Type B pancreatic cell (in vitro differentiated cells): ENCODE data around the gene TSLP. TPM values are rescaled to one million over a fixed set of nuclear protein-coding genes. Genes with fewer than 3 reads are reported as not detected.

Source experiments
- DNase-seq: peaks from one replicate; pipeline ENCODE4 v3.0.0; 2021; ENCODE audit warnings: mixed read lengths; ENCODE audit not compliant: unreplicated experiment; ENCODE audit errors: extremely low spot score
- H3K27ac Mint-ChIP-seq: 2 replicates; pipeline ENCODE4 v1.8.0; 2021; ENCODE audit warnings: mild to moderate bottlenecking, mixed read lengths
- H3K27me3 Mint-ChIP-seq: 2 replicates; pipeline ENCODE4 v1.8.0; 2021; ENCODE audit warnings: mixed read lengths
- H3K36me3 Mint-ChIP-seq: 2 replicates; pipeline ENCODE4 v1.8.0; 2021; ENCODE audit warnings: mixed read lengths
- H3K4me1 Mint-ChIP-seq: one replicate; pipeline ENCODE4 v1.8.0; 2021; ENCODE audit warnings: mixed read lengths; ENCODE audit not compliant: unreplicated experiment
- H3K4me3 Mint-ChIP-seq: 2 replicates; pipeline ENCODE4 v1.8.0; 2021; ENCODE audit warnings: mild to moderate bottlenecking, mixed read lengths
- H3K9me3 Mint-ChIP-seq: 2 replicates; pipeline ENCODE4 v1.8.0; 2021; ENCODE audit warnings: mixed read lengths
- total RNA-seq: library from RNA; stranded (reverse); gene quantifications from 2 replicates; pipeline ENCODE4 v1.2.1, GENCODE V29; 2021; ENCODE audit warnings: low replicate concordance
- TF ChIP-seq, protein P1 (sequence below): fragments of 200-600 bp; sonication (generic); conservative IDR thresholded peaks from 2 replicates; pipeline ENCODE4 v1.5.0; 2021; ENCODE audit warnings: antibody characterized with exemption, mild to moderate bottlenecking

The TSLP gene
- total RNA-seq, 1 donor from 2014 or later = not detected

DNA sequence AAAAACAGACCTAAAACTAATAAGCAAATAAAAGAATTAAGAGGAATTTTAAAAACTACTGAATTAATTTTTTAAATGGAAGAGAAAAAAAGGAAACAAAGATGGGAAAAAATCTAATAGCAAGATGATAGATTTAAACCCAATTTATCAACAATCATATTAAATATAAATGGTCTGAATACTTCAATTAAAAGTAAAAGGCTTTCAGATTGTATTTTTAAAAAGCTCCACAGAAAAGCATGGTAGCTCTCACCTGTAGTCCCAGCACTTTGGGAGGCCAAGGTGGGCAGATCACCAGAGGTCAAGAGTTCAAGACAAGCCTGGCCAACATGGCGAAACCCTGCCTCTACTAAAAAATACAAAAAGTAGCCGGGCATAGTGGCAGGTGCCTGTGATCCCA lies 11.3 kb upstream of the TSLP start:
- Mint-ChIP-seq H3K27ac (no peak overlapping the region), H3K27me3 (peaks cover 23% of the 10 kb centered on the region), H3K4me1 (no peaks in the 10 kb centered on the region), H3K4me3 (no peak overlapping the region), H3K9me3 (no peaks in the 10 kb centered on the region), H3K36me3 (no peaks in the 10 kb centered on the region)
- TF ChIP-seq, protein P1, sequence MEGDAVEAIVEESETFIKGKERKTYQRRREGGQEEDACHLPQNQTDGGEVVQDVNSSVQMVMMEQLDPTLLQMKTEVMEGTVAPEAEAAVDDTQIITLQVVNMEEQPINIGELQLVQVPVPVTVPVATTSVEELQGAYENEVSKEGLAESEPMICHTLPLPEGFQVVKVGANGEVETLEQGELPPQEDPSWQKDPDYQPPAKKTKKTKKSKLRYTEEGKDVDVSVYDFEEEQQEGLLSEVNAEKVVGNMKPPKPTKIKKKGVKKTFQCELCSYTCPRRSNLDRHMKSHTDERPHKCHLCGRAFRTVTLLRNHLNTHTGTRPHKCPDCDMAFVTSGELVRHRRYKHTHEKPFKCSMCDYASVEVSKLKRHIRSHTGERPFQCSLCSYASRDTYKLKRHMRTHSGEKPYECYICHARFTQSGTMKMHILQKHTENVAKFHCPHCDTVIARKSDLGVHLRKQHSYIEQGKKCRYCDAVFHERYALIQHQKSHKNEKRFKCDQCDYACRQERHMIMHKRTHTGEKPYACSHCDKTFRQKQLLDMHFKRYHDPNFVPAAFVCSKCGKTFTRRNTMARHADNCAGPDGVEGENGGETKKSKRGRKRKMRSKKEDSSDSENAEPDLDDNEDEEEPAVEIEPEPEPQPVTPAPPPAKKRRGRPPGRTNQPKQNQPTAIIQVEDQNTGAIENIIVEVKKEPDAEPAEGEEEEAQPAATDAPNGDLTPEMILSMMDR = no peak
- no peak for DNase-seq

DNA sequence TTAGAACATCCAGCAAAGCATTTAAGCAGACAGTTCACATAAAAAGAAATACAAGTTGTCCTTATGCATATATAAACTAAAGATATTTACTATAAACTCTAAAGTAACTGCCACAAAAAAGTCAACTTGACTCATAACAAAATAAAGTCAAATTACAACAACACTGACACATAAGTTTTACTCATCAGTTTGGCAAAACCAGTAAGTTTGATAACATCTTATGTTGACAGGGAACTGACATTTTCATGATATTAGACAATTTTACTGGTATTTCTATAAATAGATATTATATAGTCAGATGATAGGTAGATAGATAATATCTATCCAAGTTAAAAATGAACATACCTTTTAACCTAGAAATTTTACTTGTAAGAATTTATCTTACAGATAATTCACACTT lies 9.9 kb upstream of the TSLP start:
- no peak for DNase-seq
- TF ChIP-seq, protein P1 = no peak
- Mint-ChIP-seq H3K27ac (no peak overlapping the region), H3K36me3 (no peaks in the 10 kb centered on the region), H3K27me3 (peaks cover 29% of the 10 kb centered on the region), H3K9me3 (no peaks in the 10 kb centered on the region), H3K4me1 (no peaks in the 10 kb centered on the region), H3K4me3 (no peak overlapping the region)

DNA sequence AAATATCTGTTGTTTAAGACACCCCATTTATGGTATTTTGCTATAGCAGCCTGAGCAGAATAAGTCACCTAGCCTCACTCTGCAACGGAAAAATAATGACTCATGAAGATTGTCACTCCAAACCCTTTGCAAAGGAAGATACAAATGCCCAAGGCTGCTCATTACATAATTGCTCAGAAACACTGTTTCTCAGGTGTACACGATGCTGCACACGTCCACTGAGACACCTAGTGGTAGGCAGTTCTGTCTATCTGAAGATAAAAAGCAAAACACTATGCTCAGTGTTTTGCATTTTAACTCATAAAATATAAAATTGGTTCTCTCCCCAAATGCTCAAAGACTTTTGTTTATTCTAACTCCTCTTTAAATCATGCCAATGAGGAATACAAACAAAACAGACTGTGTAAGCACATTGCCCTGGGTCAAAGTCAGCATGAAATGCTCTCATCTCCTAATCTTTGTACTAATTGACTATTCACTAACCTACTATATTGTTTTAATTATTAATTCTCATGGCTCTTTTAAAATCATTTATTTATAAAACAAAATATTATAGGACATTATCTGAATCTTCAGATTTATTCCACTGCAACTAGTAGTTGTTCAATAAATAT lies 7.7 kb upstream of the TSLP start:
- Mint-ChIP-seq H3K9me3 (no peaks in the 10 kb centered on the region), H3K27me3 (peaks cover 47% of the 10 kb centered on the region), H3K4me3 (no peak overlapping the region), H3K36me3 (no peaks in the 10 kb centered on the region), H3K27ac (no peak overlapping the region), H3K4me1 (no peaks in the 10 kb centered on the region)
- TF ChIP-seq, protein P1 = peak; percentile 57
- no peak for DNase-seq

- TF ChIP-seq, protein P1 = no peak
- Mint-ChIP-seq H3K4me1 (no peaks in the 10 kb centered on the region), H3K4me3 (no peak overlapping the region), H3K27ac (no peak overlapping the region), H3K9me3 (no peaks in the 10 kb centered on the region), H3K27me3 (peaks cover 73% of the 10 kb centered on the region), H3K36me3 (no peaks in the 10 kb centered on the region)
- no peak for DNase-seq
These were observed 5.1 kb upstream of the TSLP start for GRCh38 chr5:111066261-111066938.

DNA sequence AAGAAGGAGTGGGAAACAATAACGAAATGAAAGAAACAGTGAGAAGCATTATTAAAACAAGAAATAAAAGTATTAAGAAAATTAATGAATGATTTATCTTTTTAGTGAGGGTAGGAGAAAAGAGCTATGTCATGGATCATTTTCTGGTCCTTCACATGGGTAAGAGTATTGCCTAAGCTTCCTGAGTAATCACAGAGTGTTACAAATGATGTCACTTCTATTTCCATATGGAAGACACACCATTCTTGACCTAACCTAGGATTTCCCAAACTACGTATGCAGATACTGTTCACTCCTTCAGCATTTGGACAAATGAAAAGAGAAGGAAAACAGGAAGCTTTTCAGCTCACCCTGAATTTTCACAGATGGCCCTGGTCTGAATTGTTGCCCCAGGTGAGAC lies 3.3 kb upstream of the TSLP start:
- Mint-ChIP-seq H3K4me1 (peaks cover 1% of the 10 kb centered on the region), H3K9me3 (no peaks in the 10 kb centered on the region), H3K27ac (no peak overlapping the region), H3K27me3 (peaks cover 91% of the 10 kb centered on the region), H3K4me3 (no peak overlapping the region), H3K36me3 (no peaks in the 10 kb centered on the region)
- no peak for DNase-seq
- TF ChIP-seq, protein P1 = no peak
